K562 (cell line): Measurements from ENCODE around the gene PSD4. TPM values are rescaled to one million over a fixed set of nuclear protein-coding genes. Genes with fewer than 3 reads are reported as not detected.

Experiments
- ATF1 ChIP-seq, 2 experiments: fragments of 450-650 bp in 1 of 2; IDR thresholded peaks; 2 replicates each; pipeline ENCODE4 v1.6.1; 2016; ENCODE audit warnings: missing compliant biosample characterization in 1 of 2, missing genetic modification characterization in 1 of 2
- ELF1 ChIP-seq: fragments of 200-800 bp; sonication (Bioruptor generic); IDR thresholded peaks from 2 replicates; pipeline ENCODE4 v1.6.1; 2016; ENCODE audit warnings: missing genetic modification characterization, missing compliant biosample characterization
- HDAC6 ChIP-seq: IDR thresholded peaks from 2 replicates; pipeline ENCODE4 v1.6.1; 2012; ENCODE audit warnings: low read depth, mild to moderate bottlenecking, control low read depth, inconsistent platforms, low read length, moderate library complexity
- HEY1 ChIP-seq: fragments of 250-450 bp; sonication (Bioruptor Pico); IDR thresholded peaks from 2 replicates; pipeline ENCODE4 v1.5.0; 2020; ENCODE audit warnings: mild to moderate bottlenecking, moderate library complexity, borderline replicate concordance
- L3MBTL2 ChIP-seq: fragments of 450-650 bp; IDR thresholded peaks from 2 replicates; pipeline ENCODE4 v1.6.1; 2016; ENCODE audit warnings: mild to moderate bottlenecking, moderate library complexity
- NCOA6 ChIP-seq: fragments of 450-650 bp; IDR thresholded peaks from 2 replicates; pipeline ENCODE4 v1.6.1; 2017; ENCODE audit warnings: mild to moderate bottlenecking
- NFIC ChIP-seq: fragments of 450-650 bp; IDR thresholded peaks from 2 replicates; pipeline ENCODE4 v1.6.1; 2017; ENCODE audit warnings: mild to moderate bottlenecking, inconsistent platforms
- POLR2G ChIP-seq: fragments of 200-400 bp; formaldehyde crosslinking; IDR thresholded peaks from 2 replicates; pipeline ENCODE4 v1.6.1; 2017; ENCODE audit warnings: low read depth, mild to moderate bottlenecking, antibody characterized with exemption, low read length, moderate library complexity
- SMAD1 ChIP-seq: fragments of 150-350 bp; IDR thresholded peaks from 2 replicates; pipeline ENCODE4 v1.6.1; 2014; ENCODE audit warnings: low read length, low read depth; ENCODE audit not compliant: partially characterized antibody
- ZC3H8 ChIP-seq: fragments of 450-650 bp; IDR thresholded peaks from 2 replicates; pipeline ENCODE4 v1.6.1; 2017
- polyA plus RNA-seq, 8 experiments: library from polyadenylated mRNA; depleted of rRNA in 4 of 8; stranded (reverse) in 5 of 8; unstranded in 3 of 8; fragments of >200 nt; fragmentation: Nextera tagmentation in 2 of 8; fragmentation: Illumina TruSeq in 1 of 8; extraction: Ambion mirVana in 2 of 8; extraction: Trizol in 1 of 8; gene quantifications; 2 replicates each; pipeline versions ENCODE4 v1.2.1 to v1.2.3, GENCODE V29; 2011 to 2014; ENCODE audit warnings: inconsistent platforms in 1 of 8, missing spikeins in 1 of 8
- total RNA-seq, 7 experiments: library from RNA; depleted of rRNA in 6 of 7; stranded (reverse); fragments of >200 nt in 6 of 7; fragmentation: Illumina TruSeq in 2 of 7; extraction: Trizol in 2 of 7; gene quantifications; 2 replicates each; pipeline versions ENCODE4 v1.2.1 to v1.2.3, GENCODE V29; 2011 to 2021; ENCODE audit warnings: low replicate concordance in 1 of 7
- TF ChIP-seq, protein P1 (sequence below): fragments of 450-650 bp; IDR thresholded peaks from 2 replicates; pipeline ENCODE4 v1.6.1; 2016; ENCODE audit warnings: mild to moderate bottlenecking, moderate library complexity
- TF ChIP-seq, protein P2 (sequence below), 2 experiments: IDR thresholded peaks; 2 replicates each; pipeline ENCODE4 v1.6.1; 2011; ENCODE audit warnings: borderline replicate concordance in 1 of 2, control low read depth in 1 of 2, low read depth in 1 of 2, low read length in 1 of 2, mild to moderate bottlenecking in 1 of 2, mixed read lengths in 1 of 2, moderate library complexity in 1 of 2; ENCODE audit not compliant: insufficient read depth in 1 of 2, insufficient read length in 1 of 2, poor library complexity in 1 of 2, severe bottlenecking in 1 of 2; ENCODE audit errors: extremely low read depth in 1 of 2
- TF ChIP-seq, protein P3 (sequence below): fragments of 200-800 bp; sonication (Bioruptor generic); IDR thresholded peaks from 2 replicates; pipeline ENCODE4 v1.6.1; 2017; ENCODE audit warnings: missing genetic modification characterization, missing compliant biosample characterization

Gene PSD4
- total and polyA plus RNA-seq, 9 of the 15 experiments (the other 6 are each of a cell fraction or from before 2014, with no cell fraction given), result 0.46 to 54.0 (median 20.8) TPM

DNA sequence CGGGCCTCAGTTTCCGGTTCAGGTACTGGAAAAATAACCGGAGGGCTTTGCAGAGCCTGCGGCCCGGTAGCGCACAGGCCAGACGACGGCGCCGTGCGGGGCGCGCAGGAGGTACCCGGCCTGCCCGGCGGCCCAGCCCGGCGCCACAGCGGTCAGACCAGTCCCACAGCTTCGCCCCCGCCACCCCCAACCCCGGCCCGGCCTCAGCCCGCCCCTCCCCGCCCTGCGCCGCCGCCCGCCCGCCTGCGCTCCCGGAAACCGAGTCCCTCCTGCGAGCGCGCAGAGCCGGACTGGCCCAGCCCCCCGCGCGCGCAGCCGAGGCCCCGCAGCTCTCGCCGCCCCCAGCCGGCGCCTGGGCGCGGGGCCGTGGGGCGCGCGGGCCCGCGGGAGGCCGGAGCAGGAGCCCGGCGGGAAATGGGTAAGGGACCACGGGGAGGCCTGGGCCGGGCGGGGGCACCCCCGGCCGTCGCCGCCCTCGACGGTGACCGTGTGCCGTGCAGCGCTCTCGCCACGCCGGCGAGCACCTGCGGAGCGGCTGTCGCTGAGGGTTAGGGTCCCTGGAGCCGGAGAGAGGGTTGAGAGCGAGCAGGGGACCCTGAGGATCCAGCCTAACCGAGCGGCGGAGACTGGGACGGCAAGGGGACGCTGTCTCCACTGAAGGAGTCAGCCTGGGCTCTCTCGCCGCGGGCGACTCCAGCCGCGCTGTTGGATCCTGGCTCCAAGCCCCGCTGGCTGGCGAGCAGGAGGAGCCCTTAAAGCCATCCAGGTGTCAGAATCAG lies 16.5 kb upstream of the PSD4 start (continued):
- TF ChIP-seq SMAD1 (no peak), ATF1 (CRISPR knock-in tag; IDR thresholded peaks at IDR 0.05) (no peak), ATF1 (tag; IDR thresholded peaks at IDR 0.05) (no peak), ZC3H8 (no peak), POLR2G (peak; percentile 72), L3MBTL2 (peak; percentile 68), ELF1 (no peak), HDAC6 (0 out of 2 replicates have a peak, but pooled peaks have one; percentile 49), NCOA6 (peak; percentile 60), NFIC (0 out of 2 replicates have a peak, but pooled peaks have one; percentile 13), HEY1 (CRISPR knock-in tag) (no peak)
- TF ChIP-seq, protein P1, sequence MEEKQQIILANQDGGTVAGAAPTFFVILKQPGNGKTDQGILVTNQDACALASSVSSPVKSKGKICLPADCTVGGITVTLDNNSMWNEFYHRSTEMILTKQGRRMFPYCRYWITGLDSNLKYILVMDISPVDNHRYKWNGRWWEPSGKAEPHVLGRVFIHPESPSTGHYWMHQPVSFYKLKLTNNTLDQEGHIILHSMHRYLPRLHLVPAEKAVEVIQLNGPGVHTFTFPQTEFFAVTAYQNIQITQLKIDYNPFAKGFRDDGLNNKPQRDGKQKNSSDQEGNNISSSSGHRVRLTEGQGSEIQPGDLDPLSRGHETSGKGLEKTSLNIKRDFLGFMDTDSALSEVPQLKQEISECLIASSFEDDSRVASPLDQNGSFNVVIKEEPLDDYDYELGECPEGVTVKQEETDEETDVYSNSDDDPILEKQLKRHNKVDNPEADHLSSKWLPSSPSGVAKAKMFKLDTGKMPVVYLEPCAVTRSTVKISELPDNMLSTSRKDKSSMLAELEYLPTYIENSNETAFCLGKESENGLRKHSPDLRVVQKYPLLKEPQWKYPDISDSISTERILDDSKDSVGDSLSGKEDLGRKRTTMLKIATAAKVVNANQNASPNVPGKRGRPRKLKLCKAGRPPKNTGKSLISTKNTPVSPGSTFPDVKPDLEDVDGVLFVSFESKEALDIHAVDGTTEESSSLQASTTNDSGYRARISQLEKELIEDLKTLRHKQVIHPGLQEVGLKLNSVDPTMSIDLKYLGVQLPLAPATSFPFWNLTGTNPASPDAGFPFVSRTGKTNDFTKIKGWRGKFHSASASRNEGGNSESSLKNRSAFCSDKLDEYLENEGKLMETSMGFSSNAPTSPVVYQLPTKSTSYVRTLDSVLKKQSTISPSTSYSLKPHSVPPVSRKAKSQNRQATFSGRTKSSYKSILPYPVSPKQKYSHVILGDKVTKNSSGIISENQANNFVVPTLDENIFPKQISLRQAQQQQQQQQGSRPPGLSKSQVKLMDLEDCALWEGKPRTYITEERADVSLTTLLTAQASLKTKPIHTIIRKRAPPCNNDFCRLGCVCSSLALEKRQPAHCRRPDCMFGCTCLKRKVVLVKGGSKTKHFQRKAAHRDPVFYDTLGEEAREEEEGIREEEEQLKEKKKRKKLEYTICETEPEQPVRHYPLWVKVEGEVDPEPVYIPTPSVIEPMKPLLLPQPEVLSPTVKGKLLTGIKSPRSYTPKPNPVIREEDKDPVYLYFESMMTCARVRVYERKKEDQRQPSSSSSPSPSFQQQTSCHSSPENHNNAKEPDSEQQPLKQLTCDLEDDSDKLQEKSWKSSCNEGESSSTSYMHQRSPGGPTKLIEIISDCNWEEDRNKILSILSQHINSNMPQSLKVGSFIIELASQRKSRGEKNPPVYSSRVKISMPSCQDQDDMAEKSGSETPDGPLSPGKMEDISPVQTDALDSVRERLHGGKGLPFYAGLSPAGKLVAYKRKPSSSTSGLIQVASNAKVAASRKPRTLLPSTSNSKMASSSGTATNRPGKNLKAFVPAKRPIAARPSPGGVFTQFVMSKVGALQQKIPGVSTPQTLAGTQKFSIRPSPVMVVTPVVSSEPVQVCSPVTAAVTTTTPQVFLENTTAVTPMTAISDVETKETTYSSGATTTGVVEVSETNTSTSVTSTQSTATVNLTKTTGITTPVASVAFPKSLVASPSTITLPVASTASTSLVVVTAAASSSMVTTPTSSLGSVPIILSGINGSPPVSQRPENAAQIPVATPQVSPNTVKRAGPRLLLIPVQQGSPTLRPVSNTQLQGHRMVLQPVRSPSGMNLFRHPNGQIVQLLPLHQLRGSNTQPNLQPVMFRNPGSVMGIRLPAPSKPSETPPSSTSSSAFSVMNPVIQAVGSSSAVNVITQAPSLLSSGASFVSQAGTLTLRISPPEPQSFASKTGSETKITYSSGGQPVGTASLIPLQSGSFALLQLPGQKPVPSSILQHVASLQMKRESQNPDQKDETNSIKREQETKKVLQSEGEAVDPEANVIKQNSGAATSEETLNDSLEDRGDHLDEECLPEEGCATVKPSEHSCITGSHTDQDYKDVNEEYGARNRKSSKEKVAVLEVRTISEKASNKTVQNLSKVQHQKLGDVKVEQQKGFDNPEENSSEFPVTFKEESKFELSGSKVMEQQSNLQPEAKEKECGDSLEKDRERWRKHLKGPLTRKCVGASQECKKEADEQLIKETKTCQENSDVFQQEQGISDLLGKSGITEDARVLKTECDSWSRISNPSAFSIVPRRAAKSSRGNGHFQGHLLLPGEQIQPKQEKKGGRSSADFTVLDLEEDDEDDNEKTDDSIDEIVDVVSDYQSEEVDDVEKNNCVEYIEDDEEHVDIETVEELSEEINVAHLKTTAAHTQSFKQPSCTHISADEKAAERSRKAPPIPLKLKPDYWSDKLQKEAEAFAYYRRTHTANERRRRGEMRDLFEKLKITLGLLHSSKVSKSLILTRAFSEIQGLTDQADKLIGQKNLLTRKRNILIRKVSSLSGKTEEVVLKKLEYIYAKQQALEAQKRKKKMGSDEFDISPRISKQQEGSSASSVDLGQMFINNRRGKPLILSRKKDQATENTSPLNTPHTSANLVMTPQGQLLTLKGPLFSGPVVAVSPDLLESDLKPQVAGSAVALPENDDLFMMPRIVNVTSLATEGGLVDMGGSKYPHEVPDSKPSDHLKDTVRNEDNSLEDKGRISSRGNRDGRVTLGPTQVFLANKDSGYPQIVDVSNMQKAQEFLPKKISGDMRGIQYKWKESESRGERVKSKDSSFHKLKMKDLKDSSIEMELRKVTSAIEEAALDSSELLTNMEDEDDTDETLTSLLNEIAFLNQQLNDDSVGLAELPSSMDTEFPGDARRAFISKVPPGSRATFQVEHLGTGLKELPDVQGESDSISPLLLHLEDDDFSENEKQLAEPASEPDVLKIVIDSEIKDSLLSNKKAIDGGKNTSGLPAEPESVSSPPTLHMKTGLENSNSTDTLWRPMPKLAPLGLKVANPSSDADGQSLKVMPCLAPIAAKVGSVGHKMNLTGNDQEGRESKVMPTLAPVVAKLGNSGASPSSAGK, result peak; percentile 62
- TF ChIP-seq, protein P2, sequence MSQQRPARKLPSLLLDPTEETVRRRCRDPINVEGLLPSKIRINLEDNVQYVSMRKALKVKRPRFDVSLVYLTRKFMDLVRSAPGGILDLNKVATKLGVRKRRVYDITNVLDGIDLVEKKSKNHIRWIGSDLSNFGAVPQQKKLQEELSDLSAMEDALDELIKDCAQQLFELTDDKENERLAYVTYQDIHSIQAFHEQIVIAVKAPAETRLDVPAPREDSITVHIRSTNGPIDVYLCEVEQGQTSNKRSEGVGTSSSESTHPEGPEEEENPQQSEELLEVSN (IDR thresholded peaks at IDR 0.05; ENCODE audit: borderline replicate concordance in 1 of 2, extremely low read depth in 1 of 2, insufficient read depth in 1 of 2, insufficient read length in 1 of 2, low read depth in 1 of 2, low read length in 1 of 2, poor library complexity in 1 of 2, severe bottlenecking in 1 of 2), result peak; percentile 34 to 62
- TF ChIP-seq, protein P3, sequence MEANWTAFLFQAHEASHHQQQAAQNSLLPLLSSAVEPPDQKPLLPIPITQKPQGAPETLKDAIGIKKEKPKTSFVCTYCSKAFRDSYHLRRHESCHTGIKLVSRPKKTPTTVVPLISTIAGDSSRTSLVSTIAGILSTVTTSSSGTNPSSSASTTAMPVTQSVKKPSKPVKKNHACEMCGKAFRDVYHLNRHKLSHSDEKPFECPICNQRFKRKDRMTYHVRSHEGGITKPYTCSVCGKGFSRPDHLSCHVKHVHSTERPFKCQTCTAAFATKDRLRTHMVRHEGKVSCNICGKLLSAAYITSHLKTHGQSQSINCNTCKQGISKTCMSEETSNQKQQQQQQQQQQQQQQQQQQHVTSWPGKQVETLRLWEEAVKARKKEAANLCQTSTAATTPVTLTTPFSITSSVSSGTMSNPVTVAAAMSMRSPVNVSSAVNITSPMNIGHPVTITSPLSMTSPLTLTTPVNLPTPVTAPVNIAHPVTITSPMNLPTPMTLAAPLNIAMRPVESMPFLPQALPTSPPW (CRISPR knock-in tag), result peak; percentile 45
